Parietal lobe (tissue), 2 donors: ENCODE data around the gene SHBG. TPM values are rescaled to one million over a fixed set of nuclear protein-coding genes. Genes with fewer than 3 reads are reported as not detected.

ENCODE experiments used
- small RNA-seq: library from RNA; depleted of rRNA; stranded (forward); fragments of <200 nt; gene quantifications from one replicate; pipeline ENCODE3, GENCODE V24; 2014; ENCODE audit warnings: low replicate concordance
- total RNA-seq: library from RNA; depleted of rRNA; stranded (reverse); fragments of >200 nt; gene quantifications from one replicate; pipeline ENCODE4 v1.2.3, GENCODE V29; 2014

Gene SHBG
- total RNA-seq = not detected

GRCh38 chr17:7629939-7630571 is at the start of gene SHBG:
TSS of gene SHBG (plus strand) at chr17:7630135. CDS start at chr17:7630173, 38 bp downstream.

GRCh38 chr17:7583253-7584109 is 46.5 kb upstream of the SHBG start, which contains the start of gene MPDU1:
TSS of gene MPDU1 (plus strand) at chr17:7583852. CDS start at chr17:7583863, 11 bp downstream.

GRCh38 chr17:7589891-7590691 is 39.8 kb upstream of the SHBG start, which contains the start of gene SOX15:
TSS of gene SOX15 (minus strand) at chr17:7590094. CDS start at chr17:7589676, 418 bp downstream.

GRCh38 chr17:7614425-7615264 is 15.3 kb upstream of the SHBG start, which contains the start of gene FXR2:
TSS of gene FXR2 (minus strand) at chr17:7614897. CDS start at chr17:7614532, 365 bp downstream.

GRCh38 chr17:7627250-7628121 is 2.4 kb upstream of the SHBG start, which contains the start of gene SAT2:
TSS of gene SAT2 (minus strand) at chr17:7627821. CDS start at chr17:7627635, 186 bp downstream.

GRCh38 chr17:7650509-7651096 is 20.7 kb downstream of the SHBG start, which contains the start of gene ATP1B2:
TSS of gene ATP1B2 (plus strand) at chr17:7650926. CDS start at chr17:7651519, 593 bp downstream.

Small RNA genes within 50 kb of the gene (small RNA-seq; reads per million reads assigned to genes)
- not detected for gene CD68

Other genes with a start within 250 kb of the SHBG start
- 1.3 TPM for gene TNK1, start 249.0 kb upstream of the SHBG start, total RNA-seq
- 29.7 TPM for gene PLSCR3, start 235.6 kb upstream of the SHBG start, total RNA-seq
- gene TMEM256, start 226.0 kb upstream of the SHBG start, total RNA-seq = 42.9 TPM
- gene NLGN2, start 222.3 kb upstream of the SHBG start, total RNA-seq = 22.8 TPM
- not detected for gene SPEM1, start 209.8 kb upstream of the SHBG start, total RNA-seq
- gene SPEM2, start 204.5 kb upstream of the SHBG start, total RNA-seq = not detected
- gene SPEM3, start 201.3 kb upstream of the SHBG start, total RNA-seq = not detected
- gene TMEM102, start 194.7 kb upstream of the SHBG start, total RNA-seq = 1.9 TPM
- gene FGF11, start 190.6 kb upstream of the SHBG start, total RNA-seq = 13.1 TPM
- 15.3 TPM for gene CHRNB1, start 185.1 kb upstream of the SHBG start, total RNA-seq
- 20.0 TPM for gene ZBTB4, start 150.5 kb upstream of the SHBG start, total RNA-seq
- gene SLC35G6, start 148.7 kb upstream of the SHBG start, total RNA-seq = not detected
- 106 TPM for gene POLR2A, start 145.8 kb upstream of the SHBG start, total RNA-seq
- gene TNFSF12, start 81.1 kb upstream of the SHBG start, total RNA-seq = 6.6 TPM
- 0.94 TPM for gene TNFSF13, start 71.4 kb upstream of the SHBG start, total RNA-seq
- 67.6 TPM for gene SENP3, start 68.2 kb upstream of the SHBG start, total RNA-seq
- gene CD68, start 50.5 kb upstream of the SHBG start, total RNA-seq = 1.6 TPM
- gene MPDU1, start 46.3 kb upstream of the SHBG start, total RNA-seq = 36.6 TPM
- 1.6 TPM for gene SOX15, start 40.0 kb upstream of the SHBG start, total RNA-seq
- 52.9 TPM for gene FXR2, start 15.2 kb upstream of the SHBG start, total RNA-seq
- 32.2 TPM for gene SAT2, start 2.3 kb upstream of the SHBG start, total RNA-seq
- 16.6 TPM for gene ATP1B2, start 20.8 kb downstream of the SHBG start, total RNA-seq
- 15.3 TPM for gene TP53, start 57.4 kb downstream of the SHBG start, total RNA-seq
- 11.6 TPM for gene WRAP53, start 58.3 kb downstream of the SHBG start, total RNA-seq
- 19.7 TPM for gene EFNB3, start 75.1 kb downstream of the SHBG start, total RNA-seq
- 2.2 TPM for gene DNAH2, start 87.6 kb downstream of the SHBG start, total RNA-seq
- gene KDM6B, start 204.1 kb downstream of the SHBG start, total RNA-seq = 33.5 TPM
- 1.9 TPM for gene TMEM88, start 224.9 kb downstream of the SHBG start, total RNA-seq
- gene NAA38, start 227.4 kb downstream of the SHBG start, total RNA-seq = 24.1 TPM
- 18.2 TPM for gene CYB5D1, start 227.9 kb downstream of the SHBG start, total RNA-seq